Measurements from ENCODE around the gene NINL.
"Not testable (repeated sequence)": the region's sequence is repeated elsewhere in the genome, so short reads cannot be mapped to it uniquely, and the experiment has no call there.

GRCh38 chr20:25602914-25603309 is 17.6 kb upstream of the NINL start:
- TF ChIP-seq, protein P1, sequence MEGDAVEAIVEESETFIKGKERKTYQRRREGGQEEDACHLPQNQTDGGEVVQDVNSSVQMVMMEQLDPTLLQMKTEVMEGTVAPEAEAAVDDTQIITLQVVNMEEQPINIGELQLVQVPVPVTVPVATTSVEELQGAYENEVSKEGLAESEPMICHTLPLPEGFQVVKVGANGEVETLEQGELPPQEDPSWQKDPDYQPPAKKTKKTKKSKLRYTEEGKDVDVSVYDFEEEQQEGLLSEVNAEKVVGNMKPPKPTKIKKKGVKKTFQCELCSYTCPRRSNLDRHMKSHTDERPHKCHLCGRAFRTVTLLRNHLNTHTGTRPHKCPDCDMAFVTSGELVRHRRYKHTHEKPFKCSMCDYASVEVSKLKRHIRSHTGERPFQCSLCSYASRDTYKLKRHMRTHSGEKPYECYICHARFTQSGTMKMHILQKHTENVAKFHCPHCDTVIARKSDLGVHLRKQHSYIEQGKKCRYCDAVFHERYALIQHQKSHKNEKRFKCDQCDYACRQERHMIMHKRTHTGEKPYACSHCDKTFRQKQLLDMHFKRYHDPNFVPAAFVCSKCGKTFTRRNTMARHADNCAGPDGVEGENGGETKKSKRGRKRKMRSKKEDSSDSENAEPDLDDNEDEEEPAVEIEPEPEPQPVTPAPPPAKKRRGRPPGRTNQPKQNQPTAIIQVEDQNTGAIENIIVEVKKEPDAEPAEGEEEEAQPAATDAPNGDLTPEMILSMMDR (IDR thresholded peaks at IDR 0.05; ENCODE audit: low read length) = not testable (repeated sequence)
- TF ChIP-seq EZH2 (IDR thresholded peaks at IDR 0.05; ENCODE audit: borderline replicate concordance, low read length) = not testable (repeated sequence)

Data from OCI-LY1 (cell line).